Neural cell (in vitro differentiated cells): ENCODE data around the gene HOXB9. TPM values are rescaled to one million over a fixed set of nuclear protein-coding genes. Genes with fewer than 3 reads are reported as not detected.

Source experiments
- H2AFZ ChIP-seq: fragments of 200-600, 300-800 bp; sonication (generic), shearing (Covaris generic); 2 replicates; pipeline ENCODE4 v1.6.0; 2014; ENCODE audit warnings: low read depth, mild to moderate bottlenecking, antibody characterized with exemption, low read length, moderate library complexity
- H3F3A ChIP-seq: fragments of 200-600 bp; shearing (Covaris generic); 2 replicates; pipeline ENCODE4 v1.6.1; 2016; ENCODE audit warnings: mild to moderate bottlenecking, moderate library complexity, mixed read lengths, antibody characterized with exemption, low read length; ENCODE audit not compliant: insufficient read depth, poor library complexity, severe bottlenecking
- H3K27ac ChIP-seq: fragments of 200-600, 300-800 bp; sonication (generic), shearing (Covaris generic); 2 replicates; pipeline ENCODE4 v1.5.1; 2014; ENCODE audit warnings: mild to moderate bottlenecking, low read length, moderate library complexity
- H3K27me3 ChIP-seq: fragments of 300-800, 200-600 bp; sonication (generic), shearing (Covaris generic); 2 replicates; pipeline ENCODE4 v1.6.0; 2014; ENCODE audit warnings: mild to moderate bottlenecking, low read depth, low read length, moderate library complexity; ENCODE audit not compliant: insufficient read depth
- H3K36me3 ChIP-seq: fragments of 300-800, 200-600 bp; sonication (generic), shearing (Covaris generic); 2 replicates; pipeline ENCODE4 v1.5.1; 2014; ENCODE audit warnings: mild to moderate bottlenecking, antibody characterized with exemption, low read length, moderate library complexity; ENCODE audit not compliant: insufficient read depth
- H3K4me2 ChIP-seq: fragments of 300-800, 200-600 bp; sonication (generic), shearing (Covaris generic); 2 replicates; pipeline ENCODE4 v1.6.0; 2014; ENCODE audit warnings: mild to moderate bottlenecking, low read length
- H3K4me3 ChIP-seq: fragments of 300-800, 200-600 bp; sonication (generic), shearing (Covaris generic); 2 replicates; pipeline ENCODE4 v1.5.1; 2014; ENCODE audit warnings: mild to moderate bottlenecking, low read length, moderate library complexity
- H3K79me2 ChIP-seq: fragments of 200-600 bp; shearing (Covaris generic); replicated peaks from 2 replicates; pipeline ENCODE4 v1.6.0; 2014; ENCODE audit warnings: mild to moderate bottlenecking, low read length, moderate library complexity; ENCODE audit not compliant: insufficient read depth
- H3K9ac ChIP-seq: fragments of 300-800, 200-600 bp; sonication (generic), shearing (Covaris generic); 2 replicates; pipeline ENCODE4 v1.6.1; 2016; ENCODE audit warnings: mild to moderate bottlenecking, low read length, mixed read lengths
- H3K9me2 ChIP-seq: fragments of 200-600 bp; shearing (Covaris generic); 2 replicates; pipeline ENCODE4 v1.6.1; 2016; ENCODE audit warnings: mild to moderate bottlenecking, low read length, mixed read lengths; ENCODE audit not compliant: insufficient read depth
- H3K9me3 ChIP-seq: fragments of 200-600, 300-800 bp; sonication (generic), shearing (Covaris generic); 2 replicates; pipeline ENCODE4 v1.6.1; 2016; ENCODE audit warnings: mild to moderate bottlenecking, mixed run types, low read length, moderate library complexity, mixed read lengths
- H4K20me1 ChIP-seq: fragments of 200-600 bp; shearing (Covaris generic); 2 replicates; pipeline ENCODE4 v1.6.1; 2016; ENCODE audit warnings: mild to moderate bottlenecking, mixed run types; ENCODE audit not compliant: insufficient read depth
- EP300 ChIP-seq: fragments of 450-650 bp; conservative IDR thresholded peaks from 2 replicates; pipeline ENCODE4 v1.6.1; 2014; ENCODE audit warnings: antibody characterized with exemption, mild to moderate bottlenecking, moderate library complexity; ENCODE audit not compliant: poor library complexity, severe bottlenecking
- EZH2 ChIP-seq: fragments of 200-600, 300-800 bp; shearing (Covaris generic), sonication (generic); IDR thresholded peaks from 2 replicates; pipeline ENCODE4 v1.6.1; 2014; ENCODE audit warnings: antibody characterized with exemption, low read length, borderline replicate concordance, mild to moderate bottlenecking; ENCODE audit not compliant: insufficient read depth, poor library complexity, severe bottlenecking
- MXI1 ChIP-seq: fragments of 450-650 bp; conservative IDR thresholded peaks from 2 replicates; pipeline ENCODE4 v1.6.1; 2014; ENCODE audit warnings: antibody characterized with exemption, mild to moderate bottlenecking; ENCODE audit not compliant: poor library complexity, severe bottlenecking
- POLR2AphosphoS5 ChIP-seq: IDR thresholded peaks from 2 replicates; pipeline ENCODE4 v1.6.1; 2012
- RAD21 ChIP-seq: fragments of 450-650 bp; conservative IDR thresholded peaks from 2 replicates; pipeline ENCODE4 v1.6.1; 2014; ENCODE audit warnings: antibody characterized with exemption, mild to moderate bottlenecking, moderate library complexity
- SMC3 ChIP-seq: fragments of 450-650 bp; conservative IDR thresholded peaks from 2 replicates; pipeline ENCODE4 v1.6.1; 2014; ENCODE audit warnings: antibody characterized with exemption, mild to moderate bottlenecking, moderate library complexity; ENCODE audit not compliant: poor library complexity
- TAF1 ChIP-seq: IDR thresholded peaks from 2 replicates; pipeline ENCODE4 v1.6.1; 2012; ENCODE audit warnings: low read depth
- polyA plus RNA-seq: library from polyadenylated mRNA; depleted of rRNA; stranded (reverse); fragments of >200 nt; gene quantifications from 2 replicates; pipeline ENCODE4 v1.2.3, GENCODE V29; 2014
- TF ChIP-seq, protein P1 (sequence below): fragments of 450-650 bp; IDR thresholded peaks from 2 replicates; pipeline ENCODE4 v1.5.1; 2014; ENCODE audit warnings: antibody characterized with exemption, mild to moderate bottlenecking, moderate library complexity; ENCODE audit not compliant: poor library complexity, severe bottlenecking
- TF ChIP-seq, protein P2 (sequence below): IDR thresholded peaks from 2 replicates; pipeline ENCODE4 v1.6.1; 2012; ENCODE audit warnings: borderline replicate concordance

HOXB9 gene
- polyA plus RNA-seq, 1 donor from 2014 or later: not detected

DNA sequence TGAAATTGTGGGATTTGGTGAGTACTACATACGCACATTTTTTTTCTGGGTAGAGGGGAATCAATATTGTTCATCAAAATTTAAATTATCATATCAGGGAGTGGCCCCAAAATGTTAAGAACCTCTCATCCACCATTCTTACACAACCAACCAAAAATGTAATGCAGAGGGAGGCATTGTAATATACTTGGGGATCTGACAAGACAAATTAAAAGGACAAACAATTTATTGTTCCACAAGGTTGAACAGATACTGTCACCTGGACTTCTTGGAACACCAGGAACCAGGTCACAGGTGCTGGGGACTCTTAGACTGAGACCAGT, 14.7 kb upstream of the HOXB9 start:
- H4K20me1 ChIP-seq: no peaks in the 10 kb centered on the region

DNA sequence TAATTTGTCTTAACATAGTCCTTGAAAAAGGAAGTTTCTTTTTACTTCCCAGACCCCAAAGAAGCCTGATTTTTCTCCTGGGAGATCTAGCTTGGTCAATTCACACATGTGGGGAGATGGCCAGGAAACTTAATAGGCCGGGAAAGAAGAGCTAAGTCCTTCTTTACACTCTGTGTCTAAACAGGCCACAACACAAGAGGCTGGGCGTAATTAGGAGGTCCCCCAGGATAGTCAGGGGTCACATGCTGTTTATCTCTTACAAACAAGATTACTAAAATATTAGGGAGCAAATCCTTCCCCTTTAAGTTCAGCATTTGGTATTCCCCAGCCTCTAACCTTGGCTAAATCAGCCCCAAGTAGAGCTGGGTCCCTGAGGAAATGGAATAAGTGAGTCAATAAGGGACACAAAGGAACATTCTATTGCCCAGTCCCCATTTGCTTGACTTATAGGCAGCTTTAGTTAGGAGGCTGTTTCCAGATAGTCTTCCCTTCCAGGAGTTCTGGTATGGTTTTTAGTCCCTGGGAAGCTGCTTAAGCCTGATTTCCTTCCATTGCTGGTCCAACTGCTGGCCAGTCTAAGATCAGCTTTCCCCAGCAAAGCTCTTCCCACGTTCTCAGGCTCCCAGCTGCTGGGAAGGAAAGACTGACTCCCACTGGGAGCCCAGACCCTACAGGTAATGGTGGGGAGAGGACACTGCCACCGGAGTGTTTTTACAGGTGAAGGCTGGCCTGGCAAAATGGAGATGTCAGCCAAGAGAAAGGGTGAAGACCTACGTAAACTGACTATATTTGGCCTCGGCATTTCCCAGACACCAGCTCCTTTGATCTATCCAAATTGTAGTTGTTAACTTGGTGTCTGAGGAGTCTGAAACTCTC, 14.1 kb upstream of the HOXB9 start:
- no peak overlapping the region for H3K4me2 ChIP-seq
- TF ChIP-seq TAF1 (no peak), SMC3 (no peak), MXI1 (no peak), RAD21 (no peak), EP300 (no peak), EZH2 (no peak), POLR2AphosphoS5 (no peak)
- TF ChIP-seq, protein P1, sequence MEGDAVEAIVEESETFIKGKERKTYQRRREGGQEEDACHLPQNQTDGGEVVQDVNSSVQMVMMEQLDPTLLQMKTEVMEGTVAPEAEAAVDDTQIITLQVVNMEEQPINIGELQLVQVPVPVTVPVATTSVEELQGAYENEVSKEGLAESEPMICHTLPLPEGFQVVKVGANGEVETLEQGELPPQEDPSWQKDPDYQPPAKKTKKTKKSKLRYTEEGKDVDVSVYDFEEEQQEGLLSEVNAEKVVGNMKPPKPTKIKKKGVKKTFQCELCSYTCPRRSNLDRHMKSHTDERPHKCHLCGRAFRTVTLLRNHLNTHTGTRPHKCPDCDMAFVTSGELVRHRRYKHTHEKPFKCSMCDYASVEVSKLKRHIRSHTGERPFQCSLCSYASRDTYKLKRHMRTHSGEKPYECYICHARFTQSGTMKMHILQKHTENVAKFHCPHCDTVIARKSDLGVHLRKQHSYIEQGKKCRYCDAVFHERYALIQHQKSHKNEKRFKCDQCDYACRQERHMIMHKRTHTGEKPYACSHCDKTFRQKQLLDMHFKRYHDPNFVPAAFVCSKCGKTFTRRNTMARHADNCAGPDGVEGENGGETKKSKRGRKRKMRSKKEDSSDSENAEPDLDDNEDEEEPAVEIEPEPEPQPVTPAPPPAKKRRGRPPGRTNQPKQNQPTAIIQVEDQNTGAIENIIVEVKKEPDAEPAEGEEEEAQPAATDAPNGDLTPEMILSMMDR: no peak
- TF ChIP-seq, protein P2, sequence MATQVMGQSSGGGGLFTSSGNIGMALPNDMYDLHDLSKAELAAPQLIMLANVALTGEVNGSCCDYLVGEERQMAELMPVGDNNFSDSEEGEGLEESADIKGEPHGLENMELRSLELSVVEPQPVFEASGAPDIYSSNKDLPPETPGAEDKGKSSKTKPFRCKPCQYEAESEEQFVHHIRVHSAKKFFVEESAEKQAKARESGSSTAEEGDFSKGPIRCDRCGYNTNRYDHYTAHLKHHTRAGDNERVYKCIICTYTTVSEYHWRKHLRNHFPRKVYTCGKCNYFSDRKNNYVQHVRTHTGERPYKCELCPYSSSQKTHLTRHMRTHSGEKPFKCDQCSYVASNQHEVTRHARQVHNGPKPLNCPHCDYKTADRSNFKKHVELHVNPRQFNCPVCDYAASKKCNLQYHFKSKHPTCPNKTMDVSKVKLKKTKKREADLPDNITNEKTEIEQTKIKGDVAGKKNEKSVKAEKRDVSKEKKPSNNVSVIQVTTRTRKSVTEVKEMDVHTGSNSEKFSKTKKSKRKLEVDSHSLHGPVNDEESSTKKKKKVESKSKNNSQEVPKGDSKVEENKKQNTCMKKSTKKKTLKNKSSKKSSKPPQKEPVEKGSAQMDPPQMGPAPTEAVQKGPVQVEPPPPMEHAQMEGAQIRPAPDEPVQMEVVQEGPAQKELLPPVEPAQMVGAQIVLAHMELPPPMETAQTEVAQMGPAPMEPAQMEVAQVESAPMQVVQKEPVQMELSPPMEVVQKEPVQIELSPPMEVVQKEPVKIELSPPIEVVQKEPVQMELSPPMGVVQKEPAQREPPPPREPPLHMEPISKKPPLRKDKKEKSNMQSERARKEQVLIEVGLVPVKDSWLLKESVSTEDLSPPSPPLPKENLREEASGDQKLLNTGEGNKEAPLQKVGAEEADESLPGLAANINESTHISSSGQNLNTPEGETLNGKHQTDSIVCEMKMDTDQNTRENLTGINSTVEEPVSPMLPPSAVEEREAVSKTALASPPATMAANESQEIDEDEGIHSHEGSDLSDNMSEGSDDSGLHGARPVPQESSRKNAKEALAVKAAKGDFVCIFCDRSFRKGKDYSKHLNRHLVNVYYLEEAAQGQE: no peak

More for the DNA sequence above, 14.7 kb upstream of the HOXB9 start:
- Histone ChIP-seq H3K27me3 (peaks cover 100% of the 10 kb centered on the region), H3K79me2 (no peaks in the 10 kb centered on the region), H3K27ac (no peak overlapping the region), H3K9ac (no peak overlapping the region), H3K4me3 (no peak overlapping the region), H2AFZ (no peak overlapping the region), H3K9me3 (peaks cover 4% of the 10 kb centered on the region), H3K36me3 (no peaks in the 10 kb centered on the region), H3K4me2 (no peak overlapping the region), H3F3A (no peaks in the 10 kb centered on the region), H3K9me2 (no peaks in the 10 kb centered on the region)
- no peak for TF ChIP-seq MXI1
- no peak for TF ChIP-seq POLR2AphosphoS5
- no peak for TF ChIP-seq EZH2
- no peak for TF ChIP-seq TAF1
- TF ChIP-seq EP300: no peak

More for the DNA sequence above, 14.1 kb upstream of the HOXB9 start:
- Histone ChIP-seq H3K9ac (no peak overlapping the region), H3K79me2 (no peaks in the 10 kb centered on the region), H2AFZ (no peak overlapping the region), H3K27me3 (peaks cover 100% of the 10 kb centered on the region), H3K4me3 (no peak overlapping the region), H4K20me1 (no peaks in the 10 kb centered on the region), H3K9me2 (no peaks in the 10 kb centered on the region), H3K36me3 (no peaks in the 10 kb centered on the region), H3K9me3 (peaks cover 4% of the 10 kb centered on the region), H3K27ac (no peak overlapping the region), H3F3A (no peaks in the 10 kb centered on the region)
